Tibial nerve (tissue), 4 donors: ENCODE data around the gene SHROOM3.

Experiments used
- CTCF ChIP-seq, 5 experiments: fragments of 200-600 bp in 3 of 5; fragments of 450-650 bp in 2 of 5; sonication (generic) in 3 of 5; IDR thresholded peaks; one replicate each; pipeline ENCODE4 v1.5.1; 2016 to 2019; ENCODE audit warnings: antibody characterized with exemption in 5 of 5, mild to moderate bottlenecking in 3 of 5, moderate library complexity in 2 of 5
- EP300 ChIP-seq, 2 donors: sonication (generic); formaldehyde crosslinking; IDR thresholded peaks; one replicate each; pipeline ENCODE4 v1.6.1; 2017; ENCODE audit warnings: antibody characterized with exemption in 2 of 2, mild to moderate bottlenecking in 1 of 2

GRCh38 chr4:76576824-76577223 is 141.8 kb downstream of the SHROOM3 start:
- TF ChIP-seq CTCF (IDR thresholded peaks at IDR 0.05) (no peak), EP300 (IDR thresholded peaks at IDR 0.05) (no peak)
